Measurements from ENCODE around the gene PRRX2.

Gene PRRX2

GRCh38 chr9:129682381-129682780, 16.9 kb downstream of the PRRX2 start:
- DNase-seq (ENCODE audit: extremely low spot score) = no peak
- no peak for TF ChIP-seq HDGF (IDR thresholded peaks at IDR 0.05; ENCODE audit: borderline replicate concordance)
- no peak for TF ChIP-seq LEF1 (IDR thresholded peaks at IDR 0.05; ENCODE audit: borderline replicate concordance)
- TF ChIP-seq ZNF384 (IDR thresholded peaks at IDR 0.05) = no peak
- TF ChIP-seq SUZ12 (IDR thresholded peaks at IDR 0.05) = no peak
- TF ChIP-seq ELF4 (IDR thresholded peaks at IDR 0.05) = no peak
- no peak for TF ChIP-seq FOXA1 (IDR thresholded peaks at IDR 0.05)
- no peak for TF ChIP-seq FOXM1 (IDR thresholded peaks at IDR 0.05; ENCODE audit: borderline replicate concordance)
- no peak for TF ChIP-seq BHLHE40 (IDR thresholded peaks at IDR 0.05; ENCODE audit: borderline replicate concordance)
- no peak for TF ChIP-seq SP1 (IDR thresholded peaks at IDR 0.05)
- TF ChIP-seq CTBP1 (IDR thresholded peaks at IDR 0.05; ENCODE audit: borderline replicate concordance) = no peak
- CTCF ChIA-PET = no interaction called here
- POLR2A ChIA-PET = no interaction called here

- no peak for DNase-seq (ENCODE audit: extremely low spot score)
- ChIA-PET POLR2A (no interaction called here), CTCF (no interaction called here)
- TF ChIP-seq ZNF384 (IDR thresholded peaks at IDR 0.05) = no peak
- TF ChIP-seq ARNT (IDR thresholded peaks at IDR 0.05) = no peak
- no peak for TF ChIP-seq LEF1 (IDR thresholded peaks at IDR 0.05; ENCODE audit: borderline replicate concordance)
- TF ChIP-seq ELF4 (IDR thresholded peaks at IDR 0.05) = no peak
These were observed 19.9 kb downstream of the PRRX2 start for GRCh38 chr9:129685220-129685932.

- ChIA-PET CTCF (no interaction called here), POLR2A (no interaction called here)
- no peak for DNase-seq (ENCODE audit: extremely low spot score)
- no peak for TF ChIP-seq TARDBP (IDR thresholded peaks at IDR 0.05)
- no peak for TF ChIP-seq ARNT (IDR thresholded peaks at IDR 0.05)
- TF ChIP-seq NFRKB (IDR thresholded peaks at IDR 0.05) = no peak
- no peak for TF ChIP-seq HDGF (IDR thresholded peaks at IDR 0.05; ENCODE audit: borderline replicate concordance)
- no peak for TF ChIP-seq BHLHE40 (IDR thresholded peaks at IDR 0.05; ENCODE audit: borderline replicate concordance)
- no peak for TF ChIP-seq ZNF384 (IDR thresholded peaks at IDR 0.05)
- TF ChIP-seq PKNOX1 (IDR thresholded peaks at IDR 0.05) = no peak
- TF ChIP-seq SUZ12 (IDR thresholded peaks at IDR 0.05) = no peak
- no peak for TF ChIP-seq LEF1 (IDR thresholded peaks at IDR 0.05; ENCODE audit: borderline replicate concordance)
- no peak for TF ChIP-seq FOXM1 (IDR thresholded peaks at IDR 0.05; ENCODE audit: borderline replicate concordance)
- TF ChIP-seq FOXK2 (IDR thresholded peaks at IDR 0.05) = no peak
- no peak for TF ChIP-seq L3MBTL2 (conservative IDR thresholded peaks at IDR 0.05)
- no peak for TF ChIP-seq CTBP1 (IDR thresholded peaks at IDR 0.05; ENCODE audit: borderline replicate concordance)
- no peak for TF ChIP-seq ELF4 (IDR thresholded peaks at IDR 0.05)
- TF ChIP-seq FOXA1 (IDR thresholded peaks at IDR 0.05) = no peak
- no peak for TF ChIP-seq SP1 (IDR thresholded peaks at IDR 0.05)
These were observed 20.4 kb downstream of the PRRX2 start for GRCh38 chr9:129685933-129686259.

- CTCF ChIA-PET = no interaction called here
- 0 out of 2 replicates have a peak, but pooled peaks have one; percentile 10 for TF ChIP-seq PKNOX1 (IDR thresholded peaks at IDR 0.05)
- TF ChIP-seq ZNF384 (IDR thresholded peaks at IDR 0.05) = no peak
- POLR2A ChIA-PET = no interaction called here
- DNase-seq (ENCODE audit: extremely low spot score) = no peak
These were observed 21.3 kb downstream of the PRRX2 start for GRCh38 chr9:129686736-129687135.

- DNase-seq (ENCODE audit: extremely low spot score) = no peak
- ChIA-PET CTCF (no interaction called here), POLR2A (no interaction called here)
- no peak for TF ChIP-seq TARDBP (IDR thresholded peaks at IDR 0.05)
- TF ChIP-seq FOXK2 (IDR thresholded peaks at IDR 0.05) = no peak
- TF ChIP-seq FOXA1 (IDR thresholded peaks at IDR 0.05) = no peak
- TF ChIP-seq ARNT (IDR thresholded peaks at IDR 0.05) = no peak
- no peak for TF ChIP-seq HDGF (IDR thresholded peaks at IDR 0.05; ENCODE audit: borderline replicate concordance)
These were observed 21.9 kb downstream of the PRRX2 start for GRCh38 chr9:129687391-129687790.

- DNase-seq (ENCODE audit: extremely low spot score) = no peak
- ChIA-PET POLR2A (no interaction called here), CTCF (no interaction called here)
- TF ChIP-seq FOXA1 (IDR thresholded peaks at IDR 0.05) = no peak
- no peak for TF ChIP-seq BHLHE40 (IDR thresholded peaks at IDR 0.05; ENCODE audit: borderline replicate concordance)
- TF ChIP-seq FOXM1 (IDR thresholded peaks at IDR 0.05; ENCODE audit: borderline replicate concordance) = no peak
- no peak for TF ChIP-seq L3MBTL2 (conservative IDR thresholded peaks at IDR 0.05)
- TF ChIP-seq PKNOX1 (IDR thresholded peaks at IDR 0.05) = no peak
- no peak for TF ChIP-seq CTBP1 (IDR thresholded peaks at IDR 0.05; ENCODE audit: borderline replicate concordance)
- no peak for TF ChIP-seq SUZ12 (IDR thresholded peaks at IDR 0.05)
- no peak for TF ChIP-seq NFRKB (IDR thresholded peaks at IDR 0.05)
- no peak for TF ChIP-seq SP1 (IDR thresholded peaks at IDR 0.05)
- no peak for TF ChIP-seq FOXK2 (IDR thresholded peaks at IDR 0.05)
- TF ChIP-seq HDGF (IDR thresholded peaks at IDR 0.05; ENCODE audit: borderline replicate concordance) = no peak
- no peak for TF ChIP-seq LEF1 (IDR thresholded peaks at IDR 0.05; ENCODE audit: borderline replicate concordance)
- no peak for TF ChIP-seq ELF4 (IDR thresholded peaks at IDR 0.05)
- no peak for TF ChIP-seq ARNT (IDR thresholded peaks at IDR 0.05)
- TF ChIP-seq TARDBP (IDR thresholded peaks at IDR 0.05) = no peak
- TF ChIP-seq ZNF384 (IDR thresholded peaks at IDR 0.05) = no peak
These were observed 23.0 kb downstream of the PRRX2 start for GRCh38 chr9:129688285-129689043.
